SK-N-SH (cell line): ENCODE data around the gene CDC23. TPM values are rescaled to one million over a fixed set of nuclear protein-coding genes. Genes with fewer than 3 reads are reported as not detected.
A peak's percentile ranks its signal among the peaks of the same experiment; 100 is the strongest.
"Not testable (repeated sequence)": the region's sequence is repeated elsewhere in the genome, so short reads cannot be mapped to it uniquely, and the experiment has no call there.

Source experiments
- CTCF ChIA-PET: fragments of 300-600, 350-600 bp; formaldehyde crosslinking; extraction: SDS; loops from one replicate; lab custom pipeline; 2021; lab: Yijun Ruan, JAX
- POLR2A ChIA-PET: fragments of 350-600 bp; sonication (Branson Sonifier 250); formaldehyde crosslinking; extraction: SDS; loops from one replicate; lab custom pipeline; 2020; ENCODE audit warnings: antibody characterized with exemption, inconsistent platforms; lab: Yijun Ruan, JAX
- DNase-seq: peaks from one replicate; pipeline ENCODE4 v3.0.0; 2012
- H2AFZ ChIP-seq: fragments of 200-600 bp; sonication (generic); 2 replicates; pipeline ENCODE4 v1.8.1; 2016; ENCODE audit warnings: antibody characterized with exemption, mild to moderate bottlenecking, low read depth
- H3F3A ChIP-seq: fragments of 200-600 bp; sonication (generic); replicated peaks from 2 replicates; pipeline ENCODE3; 2016; ENCODE audit warnings: antibody characterized with exemption, mild to moderate bottlenecking; ENCODE audit not compliant: insufficient read depth
- H3K27ac ChIP-seq, 2 experiments: fragments of 200-500 bp in 1 of 2; fragments of 200-600 bp in 1 of 2; sonication (Bioruptor generic) in 1 of 2; sonication (generic), shearing (Covaris generic) in 1 of 2; 2 replicates each; pipeline versions ENCODE4 v1.5.1 to v1.6.1; 2014 to 2016; ENCODE audit warnings: low read depth in 2 of 2, inconsistent platforms in 1 of 2, low read length in 1 of 2, mild to moderate bottlenecking in 1 of 2, mixed read lengths in 1 of 2
- H3K27me3 ChIP-seq: fragments of 200-600 bp; sonication (generic), shearing (Covaris generic); 2 replicates; pipeline ENCODE4 v1.6.1; 2016; ENCODE audit warnings: mixed run types; ENCODE audit not compliant: insufficient read depth
- H3K36me3 ChIP-seq, 2 experiments: fragments of 200-500 bp in 1 of 2; fragments of 200-600 bp in 1 of 2; sonication (Bioruptor generic) in 1 of 2; sonication (generic) in 1 of 2; replicated peaks in 1 of 2; 2 replicates each; pipeline versions ENCODE3 to v1.5.1; 2014 to 2016; ENCODE audit warnings: low read length in 1 of 2, mild to moderate bottlenecking in 1 of 2; ENCODE audit not compliant: insufficient read depth in 2 of 2, control insufficient read depth in 1 of 2
- H3K4me1 ChIP-seq, 2 experiments: fragments of 200-500 bp in 1 of 2; fragments of 200-600 bp in 1 of 2; sonication (Bioruptor generic) in 1 of 2; sonication (generic), shearing (Covaris generic) in 1 of 2; 2 replicates each; pipeline versions ENCODE4 v1.5.1 to v1.6.1; 2014 to 2016; ENCODE audit warnings: low read depth in 1 of 2, low read length in 1 of 2, mixed run types in 1 of 2; ENCODE audit not compliant: insufficient read depth in 2 of 2, control insufficient read depth in 1 of 2
- H3K4me2 ChIP-seq: fragments of 200-600 bp; sonication (generic), shearing (Covaris generic); 2 replicates; pipeline ENCODE4 v1.6.1; 2017; ENCODE audit warnings: mixed run types
- H3K4me3 ChIP-seq, 2 experiments: fragments of 200-500 bp in 1 of 2; fragments of 200-600 bp in 1 of 2; sonication (Bioruptor generic) in 1 of 2; sonication (generic), shearing (Covaris generic) in 1 of 2; 2 replicates each; pipeline versions ENCODE4 v1.5.1 to v1.8.1; 2014 to 2016; ENCODE audit warnings: low read depth in 2 of 2, inconsistent platforms in 1 of 2, low read length in 1 of 2, mild to moderate bottlenecking in 1 of 2, mixed read lengths in 1 of 2, moderate library complexity in 1 of 2
- H3K79me2 ChIP-seq: fragments of 200-600 bp; sonication (generic); 2 replicates; pipeline ENCODE4 v1.8.1; 2017; ENCODE audit warnings: mild to moderate bottlenecking; ENCODE audit not compliant: insufficient read depth
- H3K9ac ChIP-seq: fragments of 200-600 bp; sonication (generic); 2 replicates; pipeline ENCODE4 v1.6.1; 2017; ENCODE audit warnings: mixed run types
- H3K9me2 ChIP-seq: fragments of 200-600 bp; sonication (generic); 2 replicates; pipeline ENCODE4 v1.6.1; 2017; ENCODE audit warnings: mixed run types
- H3K9me3 ChIP-seq: fragments of 200-600 bp; sonication (generic); 2 replicates; pipeline ENCODE4 v1.6.1; 2017; ENCODE audit warnings: mixed run types, mild to moderate bottlenecking, moderate library complexity
- H4K20me1 ChIP-seq: fragments of 200-600 bp; sonication (generic); 2 replicates; pipeline ENCODE4 v1.6.1; 2017; ENCODE audit warnings: mild to moderate bottlenecking, mixed run types; ENCODE audit not compliant: insufficient read depth
- CHD2 ChIP-seq: fragments of 150-350 bp; IDR thresholded peaks from 2 replicates; pipeline ENCODE4 v1.6.1; 2018; ENCODE audit warnings: low read length; ENCODE audit not compliant: partially characterized antibody
- FOXJ3 ChIP-seq: sonication (generic); formaldehyde crosslinking; IDR thresholded peaks from 2 replicates; pipeline ENCODE4 v1.5.1; 2020; ENCODE audit warnings: mild to moderate bottlenecking, missing genetic modification reagents
- GATA2 ChIP-seq: sonication (generic); formaldehyde crosslinking; IDR thresholded peaks from 2 replicates; pipeline ENCODE4 v1.5.0; 2020; ENCODE audit warnings: mild to moderate bottlenecking, missing genetic modification reagents
- MEF2A ChIP-seq: IDR thresholded peaks from 2 replicates; pipeline ENCODE4 v1.4.0; 2012; ENCODE audit warnings: low read depth, borderline replicate concordance
- RAD21 ChIP-seq: IDR thresholded peaks from 2 replicates; pipeline ENCODE4 v1.6.1; 2012; ENCODE audit warnings: mild to moderate bottlenecking, low read length
- SIN3A ChIP-seq: IDR thresholded peaks from 2 replicates; pipeline ENCODE4 v1.6.1; 2012; ENCODE audit warnings: low read depth, mild to moderate bottlenecking, low read length, moderate library complexity, borderline replicate concordance
- TEAD4 ChIP-seq: IDR thresholded peaks from 2 replicates; pipeline ENCODE4 v1.4.0; 2012; ENCODE audit warnings: mild to moderate bottlenecking, borderline replicate concordance; ENCODE audit not compliant: insufficient read depth
- YY1 ChIP-seq: IDR thresholded peaks from 2 replicates; pipeline ENCODE4 v1.4.0; 2012; ENCODE audit warnings: low read depth, mild to moderate bottlenecking
- WGBS: methylation state at CpG from one replicate; pipeline ENCODE4 v1.1.6; 2017; ENCODE audit warnings: low lambda C conversion rate; 5-methylcytosine and 5-hydroxymethylcytosine counted together
- polyA plus RNA-seq, 3 experiments: library from polyadenylated mRNA; depleted of rRNA; stranded (reverse); fragments of >200 nt; gene quantifications; 2 replicates each; pipeline ENCODE4 v1.2.3, GENCODE V29; 2012
- TF ChIP-seq, protein P1 (sequence below): IDR thresholded peaks from 2 replicates; pipeline ENCODE4 v1.4.0; 2012; ENCODE audit warnings: low read depth

The CDC23 gene
- polyA plus RNA-seq, 1 of the 3 experiments (the other 2 are of a cell fraction), result 20.2 TPM

DNA sequence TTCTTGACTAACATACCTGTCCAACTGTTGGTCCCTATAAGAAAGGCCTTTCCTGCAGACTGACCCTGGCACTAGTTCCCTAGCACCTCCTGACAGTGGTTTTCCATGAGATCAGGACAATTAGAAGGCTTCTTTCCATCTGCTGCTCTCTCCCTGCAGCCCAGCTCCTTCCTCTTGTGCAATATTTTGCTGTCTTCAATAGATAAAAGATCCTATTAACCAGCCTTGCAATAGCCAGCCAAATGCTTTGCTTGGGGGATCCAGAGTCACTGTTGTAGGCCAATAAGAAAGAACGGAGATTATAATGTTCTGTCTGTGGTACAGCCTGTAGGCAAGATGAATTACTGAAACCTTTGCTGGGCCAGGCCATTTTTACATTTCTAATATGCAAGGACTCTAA, 55.5 kb downstream of the CDC23 start:
- Histone ChIP-seq H3K36me3 (peaks cover 53 to 58% of the 10 kb centered on the region in 2 experiments), H4K20me1 (0 out of 2 replicates have a peak, but pooled peaks cover 4% of the 10 kb centered on the region), H2AFZ (no peak overlapping the region), H3K9ac (no peak overlapping the region), H3K27ac (no peak overlapping the region), H3F3A (peaks cover 20% of the 10 kb centered on the region), H3K4me3 (no peak overlapping the region), H3K9me3 (no peaks in the 10 kb centered on the region), H3K4me1 (no peaks in the 10 kb centered on the region), H3K9me2 (no peaks in the 10 kb centered on the region), H3K4me2 (no peak overlapping the region), H3K27me3 (no peaks in the 10 kb centered on the region), H3K79me2 (no peaks in the 10 kb centered on the region)
- 100% methylated on average over 1 of the region's 1 CpG for WGBS
- CTCF ChIA-PET, result no interaction called here
- no peak for DNase-seq
- TF ChIP-seq RAD21, result no peak
- TF ChIP-seq SIN3A, result no peak
- no peak for TF ChIP-seq YY1
- TF ChIP-seq MEF2A, result no peak
- TF ChIP-seq TEAD4, result no peak
- POLR2A ChIA-PET, result no interaction called here

DNA sequence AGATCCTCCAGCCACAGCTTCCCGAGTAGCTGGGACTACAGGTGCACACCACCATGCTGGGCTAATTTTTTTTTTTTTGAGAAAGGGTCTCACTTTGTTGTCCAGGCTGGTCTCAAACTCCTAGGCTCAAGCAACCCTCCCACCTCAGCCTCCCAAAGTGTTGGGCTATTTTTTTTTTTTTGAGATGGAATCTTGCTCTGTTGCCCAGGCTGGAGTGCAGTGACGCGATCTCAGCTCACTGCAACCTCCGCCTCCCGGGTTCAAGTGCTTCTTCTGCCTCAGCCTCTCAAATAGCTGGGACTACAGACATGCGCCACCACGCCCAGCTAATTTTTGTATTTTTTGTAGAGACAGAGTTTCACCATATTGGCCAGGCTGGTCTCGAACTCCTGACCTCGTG, 57.1 kb downstream of the CDC23 start:
- H2AFZ ChIP-seq, H3K27ac ChIP-seq, H3K9ac ChIP-seq, H3K9me2 ChIP-seq, H3K27me3 ChIP-seq, H3K4me3 ChIP-seq, H3K9me3 ChIP-seq, H3K79me2 ChIP-seq, CTCF ChIA-PET, DNase-seq, H3K4me1 ChIP-seq, H4K20me1 ChIP-seq, H3K4me2 ChIP-seq: not testable (repeated sequence)
- WGBS, result 96% methylated on average over 9 of the region's 9 CpGs
- Histone ChIP-seq H3F3A (peaks cover 21% of the 10 kb centered on the region), H3K36me3 (peaks cover 41 to 43% of the 10 kb centered on the region in 2 experiments)
- POLR2A ChIA-PET, result interaction anchor here (0.6 kb wide), 1 partner anchor 59 kb away, joined by 5 read pairs; no protein-coding TSS in a partner anchor

DNA sequence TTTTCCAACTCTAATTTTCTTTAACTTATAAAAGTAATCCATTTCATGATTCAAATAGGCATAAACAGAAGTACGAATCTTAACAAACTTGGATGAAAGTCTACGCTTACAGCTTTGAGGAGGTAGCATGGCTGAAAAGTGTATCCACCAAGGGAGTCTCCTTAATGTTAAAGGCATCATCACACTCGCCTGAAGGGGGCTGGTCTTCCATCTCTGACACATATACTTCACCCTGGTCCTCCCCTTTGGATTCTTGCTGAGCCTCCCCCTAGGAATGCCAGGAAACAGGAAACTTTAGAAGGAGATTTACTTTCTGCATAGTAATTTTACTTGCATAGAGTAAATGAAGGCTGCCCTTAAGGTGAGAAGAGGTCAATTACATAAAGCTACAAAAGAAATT, 63.6 kb downstream of the CDC23 start:
- H3K27me3 ChIP-seq, result no peaks in the 10 kb centered on the region
- H3K9me2 ChIP-seq, result no peaks in the 10 kb centered on the region
- DNase-seq, result no peak
- H3K36me3 ChIP-seq, result no peaks in the 10 kb centered on the region
- CTCF ChIA-PET, result interaction anchor here (0.8 to 4.8 kb wide), 5 partner anchors 10 to 371 kb away, joined by 3 to 19 read pairs (median 3); partner anchors contain the start of gene NME5
- no peak overlapping the region for H3K4me3 ChIP-seq
- POLR2A ChIA-PET, result no interaction called here
- no peaks in the 10 kb centered on the region for H3K9me3 ChIP-seq
- no peak overlapping the region for H3K9ac ChIP-seq
- no peaks in the 10 kb centered on the region for H4K20me1 ChIP-seq
- 42% methylated on average over 3 of the region's 3 CpGs for WGBS
- H3F3A ChIP-seq, result peaks cover 7% of the 10 kb centered on the region
- H3K4me1 ChIP-seq, result no peaks in the 10 kb centered on the region
- peak overlapping the region; percentile 27 for H2AFZ ChIP-seq
- H3K4me2 ChIP-seq, result no peak overlapping the region
- no peaks in the 10 kb centered on the region for H3K79me2 ChIP-seq
- TF ChIP-seq, protein P1, sequence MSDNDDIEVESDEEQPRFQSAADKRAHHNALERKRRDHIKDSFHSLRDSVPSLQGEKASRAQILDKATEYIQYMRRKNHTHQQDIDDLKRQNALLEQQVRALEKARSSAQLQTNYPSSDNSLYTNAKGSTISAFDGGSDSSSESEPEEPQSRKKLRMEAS, result no peak
- no peak for TF ChIP-seq GATA2 (CRISPR knock-in tag)
- TF ChIP-seq FOXJ3 (CRISPR knock-in tag), result no peak
- no peak for TF ChIP-seq CHD2
- no peak overlapping the region for H3K27ac ChIP-seq
